Measurements from ENCODE around the gene CLEC1B.

The CLEC1B gene

GRCh38 chr12:10027721-10028120 is 28.8 kb upstream of the CLEC1B start:
- Histone ChIP-seq H3K36me3 (ENCODE audit: control insufficient read depth in 2 of 2, insufficient read depth in 1 of 2, low read length in 2 of 2) (no peaks in the 10 kb centered on the region), H3K9me3 (ENCODE audit: control insufficient read depth, insufficient read depth, low read depth, low read length) (no peaks in the 10 kb centered on the region), H3K27ac (ENCODE audit: extremely low read depth, low read depth, low read length) (no peak overlapping the region), H3K4me1 (ENCODE audit: control insufficient read depth, insufficient read depth, low read length) (no peaks in the 10 kb centered on the region), H3K4me3 (ENCODE audit: low read depth, low read length) (no peak overlapping the region)
- POLR2A ChIA-PET = no interaction called here
- TF ChIP-seq ZNF792 (tag by site-specific recombination; IDR thresholded peaks at IDR 0.05) (no peak), ZNF248 (tag by site-specific recombination; IDR thresholded peaks at IDR 0.05) (no peak), EGR2 (tag by site-specific recombination; IDR thresholded peaks at IDR 0.05; ENCODE audit: low read depth) (no peak), ZNF513 (tag by site-specific recombination; IDR thresholded peaks at IDR 0.05) (no peak), ZNF366 (tag by site-specific recombination; conservative IDR thresholded peaks at IDR 0.05) (no peak), ZNF292 (tag by site-specific recombination; IDR thresholded peaks at IDR 0.05; ENCODE audit: borderline replicate concordance, low read depth) (no peak), ZNF350 (tag by site-specific recombination; IDR thresholded peaks at IDR 0.05) (no peak), ZNF174 (tag by site-specific recombination; IDR thresholded peaks at IDR 0.05) (no peak), ZNF707 (tag by site-specific recombination; IDR thresholded peaks at IDR 0.05) (no peak), PRDM10 (tag by site-specific recombination; IDR thresholded peaks at IDR 0.05) (no peak), ZNF837 (tag by site-specific recombination; IDR thresholded peaks at IDR 0.05) (no peak), ZNF335 (tag by site-specific recombination; conservative IDR thresholded peaks at IDR 0.05) (no peak), SP3 (tag by site-specific recombination; IDR thresholded peaks at IDR 0.05) (no peak), PBX3 (CRISPR knock-in tag; IDR thresholded peaks at IDR 0.05) (no peak), ZNF184 (tag by site-specific recombination; IDR thresholded peaks at IDR 0.05) (no peak)
- TF ChIP-seq, protein P1, sequence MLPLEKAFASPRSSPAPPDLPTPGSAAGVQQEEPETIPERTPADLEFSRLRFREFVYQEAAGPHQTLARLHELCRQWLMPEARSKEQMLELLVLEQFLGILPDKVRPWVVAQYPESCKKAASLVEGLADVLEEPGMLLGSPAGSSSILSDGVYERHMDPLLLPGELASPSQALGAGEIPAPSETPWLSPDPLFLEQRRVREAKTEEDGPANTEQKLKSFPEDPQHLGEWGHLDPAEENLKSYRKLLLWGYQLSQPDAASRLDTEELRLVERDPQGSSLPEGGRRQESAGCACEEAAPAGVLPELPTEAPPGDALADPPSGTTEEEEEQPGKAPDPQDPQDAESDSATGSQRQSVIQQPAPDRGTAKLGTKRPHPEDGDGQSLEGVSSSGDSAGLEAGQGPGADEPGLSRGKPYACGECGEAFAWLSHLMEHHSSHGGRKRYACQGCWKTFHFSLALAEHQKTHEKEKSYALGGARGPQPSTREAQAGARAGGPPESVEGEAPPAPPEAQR (tag by site-specific recombination; IDR thresholded peaks at IDR 0.05) = no peak
- TF ChIP-seq, protein P2, sequence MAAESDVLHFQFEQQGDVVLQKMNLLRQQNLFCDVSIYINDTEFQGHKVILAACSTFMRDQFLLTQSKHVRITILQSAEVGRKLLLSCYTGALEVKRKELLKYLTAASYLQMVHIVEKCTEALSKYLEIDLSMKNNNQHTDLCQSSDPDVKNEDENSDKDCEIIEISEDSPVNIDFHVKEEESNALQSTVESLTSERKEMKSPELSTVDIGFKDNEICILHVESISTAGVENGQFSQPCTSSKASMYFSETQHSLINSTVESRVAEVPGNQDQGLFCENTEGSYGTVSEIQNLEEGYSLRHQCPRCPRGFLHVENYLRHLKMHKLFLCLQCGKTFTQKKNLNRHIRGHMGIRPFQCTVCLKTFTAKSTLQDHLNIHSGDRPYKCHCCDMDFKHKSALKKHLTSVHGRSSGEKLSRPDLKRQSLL (tag by site-specific recombination; IDR thresholded peaks at IDR 0.05) = no peak
- TF ChIP-seq, protein P3, sequence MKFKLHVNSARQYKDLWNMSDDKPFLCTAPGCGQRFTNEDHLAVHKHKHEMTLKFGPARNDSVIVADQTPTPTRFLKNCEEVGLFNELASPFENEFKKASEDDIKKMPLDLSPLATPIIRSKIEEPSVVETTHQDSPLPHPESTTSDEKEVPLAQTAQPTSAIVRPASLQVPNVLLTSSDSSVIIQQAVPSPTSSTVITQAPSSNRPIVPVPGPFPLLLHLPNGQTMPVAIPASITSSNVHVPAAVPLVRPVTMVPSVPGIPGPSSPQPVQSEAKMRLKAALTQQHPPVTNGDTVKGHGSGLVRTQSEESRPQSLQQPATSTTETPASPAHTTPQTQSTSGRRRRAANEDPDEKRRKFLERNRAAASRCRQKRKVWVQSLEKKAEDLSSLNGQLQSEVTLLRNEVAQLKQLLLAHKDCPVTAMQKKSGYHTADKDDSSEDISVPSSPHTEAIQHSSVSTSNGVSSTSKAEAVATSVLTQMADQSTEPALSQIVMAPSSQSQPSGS (tag by site-specific recombination; IDR thresholded peaks at IDR 0.05; ENCODE audit: low read depth) = no peak
- TF ChIP-seq, protein P4, sequence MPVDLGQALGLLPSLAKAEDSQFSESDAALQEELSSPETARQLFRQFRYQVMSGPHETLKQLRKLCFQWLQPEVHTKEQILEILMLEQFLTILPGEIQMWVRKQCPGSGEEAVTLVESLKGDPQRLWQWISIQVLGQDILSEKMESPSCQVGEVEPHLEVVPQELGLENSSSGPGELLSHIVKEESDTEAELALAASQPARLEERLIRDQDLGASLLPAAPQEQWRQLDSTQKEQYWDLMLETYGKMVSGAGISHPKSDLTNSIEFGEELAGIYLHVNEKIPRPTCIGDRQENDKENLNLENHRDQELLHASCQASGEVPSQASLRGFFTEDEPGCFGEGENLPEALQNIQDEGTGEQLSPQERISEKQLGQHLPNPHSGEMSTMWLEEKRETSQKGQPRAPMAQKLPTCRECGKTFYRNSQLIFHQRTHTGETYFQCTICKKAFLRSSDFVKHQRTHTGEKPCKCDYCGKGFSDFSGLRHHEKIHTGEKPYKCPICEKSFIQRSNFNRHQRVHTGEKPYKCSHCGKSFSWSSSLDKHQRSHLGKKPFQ (tag by site-specific recombination; IDR thresholded peaks at IDR 0.05) = no peak
- CTCF ChIA-PET = interaction anchor here (1.4 kb wide), 1 partner anchor 116 kb away, joined by 5 read pairs; no protein-coding TSS in a partner anchor

Measured in HEK293 (cell line).